LHCN-M2 (cell line): ENCODE results near the gene LRRFIP1. TPM values are rescaled to one million over a fixed set of nuclear protein-coding genes. Genes with fewer than 3 reads are reported as not detected.

Experiments
- DNase-seq: peaks from one replicate; pipeline ENCODE4 v3.0.0-alpha.2; 2012; ENCODE audit warnings: low read depth
- total RNA-seq: library from RNA; depleted of rRNA; stranded (reverse); fragments of >200 nt; gene quantifications from 2 replicates; pipeline ENCODE4 v1.2.3, GENCODE V29; 2014

The LRRFIP1 gene
- total RNA-seq, 1 experiment from 2014 or later = 60.7 TPM

DNA sequence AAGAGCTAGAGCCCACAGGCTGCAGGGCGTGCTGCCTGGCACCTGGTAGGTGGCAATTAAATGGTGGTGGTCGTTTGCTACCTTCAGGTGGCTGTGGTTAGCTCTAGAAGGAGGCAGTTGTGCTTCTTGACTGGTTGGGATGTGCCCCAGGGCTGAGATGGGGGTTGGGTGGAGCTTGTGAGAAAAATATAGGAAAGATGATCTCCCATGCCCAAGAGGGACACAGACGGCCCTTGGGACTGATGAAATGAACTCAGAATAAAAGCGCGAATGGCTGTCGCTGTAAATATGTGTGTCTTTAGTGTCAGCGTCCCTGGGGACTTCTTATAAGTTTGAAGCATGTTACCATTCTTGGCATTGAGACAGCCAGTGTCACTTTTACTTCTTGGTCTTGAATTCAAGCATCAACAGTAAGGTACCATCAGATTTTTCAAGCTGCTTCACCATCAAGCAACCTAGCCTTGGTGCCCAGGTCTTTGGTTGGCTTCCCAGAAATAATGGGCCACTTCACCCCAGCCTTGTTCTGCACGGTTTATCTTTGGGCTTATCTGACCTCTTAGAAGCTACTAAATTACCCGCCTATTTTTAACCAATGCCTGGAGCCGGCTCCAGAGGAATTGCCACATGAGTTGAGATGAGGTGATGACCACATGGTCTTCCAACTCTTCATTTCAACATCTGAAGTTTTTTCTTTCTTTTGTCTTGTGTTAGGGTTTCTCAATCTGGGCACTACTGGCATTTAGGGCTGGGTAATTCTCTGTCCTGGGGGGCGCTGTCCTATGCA lies 11.9 kb downstream of the LRRFIP1 start:
- DNase-seq = no peak

DNA sequence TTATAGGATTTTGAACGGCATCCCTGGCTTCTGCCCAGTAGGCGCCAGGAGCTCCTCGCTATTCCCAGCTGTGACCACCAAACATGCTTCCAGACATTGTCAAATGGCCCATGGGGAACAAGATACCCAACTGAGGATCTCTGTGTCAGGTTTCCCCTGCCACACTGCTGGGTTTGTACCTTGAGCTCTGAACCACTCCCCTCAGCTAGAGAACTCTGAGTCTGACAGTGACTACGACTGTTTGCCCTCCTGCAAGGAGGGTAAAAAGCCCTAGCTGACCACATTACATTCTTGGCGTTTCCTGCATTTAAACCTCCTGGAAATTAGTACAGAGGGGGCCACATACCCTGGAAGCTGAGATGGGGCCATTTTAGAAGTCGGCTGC lies 12.4 kb downstream of the LRRFIP1 start:
- DNase-seq = no peak

DNA sequence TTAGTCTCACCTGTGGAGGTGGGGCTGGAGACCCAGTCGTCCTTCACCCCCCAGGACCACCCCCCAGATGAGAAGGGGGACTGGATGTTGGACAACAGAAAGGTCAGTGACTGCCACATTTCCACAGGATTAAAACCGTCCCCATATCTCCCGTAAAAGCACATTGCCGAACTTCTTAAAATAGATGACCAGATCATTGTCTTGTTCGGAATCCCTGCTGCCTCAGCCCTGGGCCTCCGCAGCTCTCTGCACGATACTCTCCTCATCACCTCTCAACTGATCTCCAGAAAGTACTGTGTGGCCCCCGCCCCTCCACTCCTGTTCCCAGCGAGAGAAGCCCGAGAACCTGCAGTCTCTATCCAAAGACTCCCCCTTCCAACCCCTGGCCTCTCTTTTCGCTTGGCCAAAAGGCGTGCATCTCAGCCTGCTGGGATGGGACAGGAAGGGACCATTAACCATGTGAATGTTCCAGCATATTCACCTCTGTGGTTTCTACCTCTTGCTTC lies 13.2 kb downstream of the LRRFIP1 start:
- DNase-seq = no peak

DNA sequence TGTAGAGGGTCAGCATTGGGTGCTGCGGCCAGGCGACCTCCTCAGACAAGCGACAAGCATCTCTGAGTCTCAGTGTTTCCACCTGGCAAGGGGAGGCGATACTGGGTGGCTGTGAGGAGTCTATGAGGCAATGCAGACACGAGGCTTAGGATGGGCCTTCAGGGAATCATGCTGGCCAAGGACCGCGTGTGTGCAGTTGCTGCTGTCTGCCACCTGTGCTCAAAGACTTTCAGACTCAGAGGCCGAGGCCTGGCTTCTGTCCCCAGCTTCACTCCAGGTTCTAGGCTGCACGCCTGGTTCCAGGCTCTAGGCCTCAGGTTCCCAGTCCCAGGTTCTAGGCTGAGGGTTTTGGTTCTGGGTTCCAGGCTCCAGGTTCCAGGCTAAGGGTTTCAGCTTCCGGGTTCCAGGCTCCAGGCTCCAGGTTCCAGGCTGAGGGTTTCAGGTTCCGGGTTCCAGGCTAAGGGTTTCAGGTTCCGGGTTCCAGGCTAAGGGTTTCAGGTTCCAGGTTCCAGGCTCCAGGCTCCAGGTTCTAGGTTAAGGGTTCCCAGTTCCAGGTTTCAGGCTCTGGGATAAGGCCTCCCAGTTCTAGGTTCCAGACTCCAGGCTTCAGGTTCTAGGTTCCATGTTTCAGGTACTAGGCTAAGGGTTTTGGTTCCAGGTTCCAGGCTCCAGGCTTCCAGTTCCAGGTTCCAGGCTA lies 14.8 kb downstream of the LRRFIP1 start:
- DNase-seq = no peak

DNA sequence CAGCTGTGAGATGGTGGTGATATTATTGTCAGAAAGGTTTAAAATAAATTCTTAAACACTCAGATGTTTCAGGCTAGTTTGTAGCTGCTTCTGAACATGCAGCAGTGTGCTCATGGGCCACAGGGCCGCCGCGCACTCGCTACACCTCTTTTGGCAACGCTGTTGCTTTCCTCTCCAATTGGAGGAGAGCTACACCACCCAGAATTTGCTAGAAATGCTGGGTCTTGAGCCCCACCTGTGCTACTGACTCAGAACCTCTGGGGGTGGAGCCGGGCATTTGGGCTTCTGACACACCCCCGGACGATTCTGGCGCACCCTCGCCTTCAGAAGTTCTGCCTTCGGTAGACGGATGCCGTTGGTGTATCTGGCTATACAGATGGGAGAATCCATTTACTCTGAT lies 15.7 kb downstream of the LRRFIP1 start:
- no peak for DNase-seq

DNA sequence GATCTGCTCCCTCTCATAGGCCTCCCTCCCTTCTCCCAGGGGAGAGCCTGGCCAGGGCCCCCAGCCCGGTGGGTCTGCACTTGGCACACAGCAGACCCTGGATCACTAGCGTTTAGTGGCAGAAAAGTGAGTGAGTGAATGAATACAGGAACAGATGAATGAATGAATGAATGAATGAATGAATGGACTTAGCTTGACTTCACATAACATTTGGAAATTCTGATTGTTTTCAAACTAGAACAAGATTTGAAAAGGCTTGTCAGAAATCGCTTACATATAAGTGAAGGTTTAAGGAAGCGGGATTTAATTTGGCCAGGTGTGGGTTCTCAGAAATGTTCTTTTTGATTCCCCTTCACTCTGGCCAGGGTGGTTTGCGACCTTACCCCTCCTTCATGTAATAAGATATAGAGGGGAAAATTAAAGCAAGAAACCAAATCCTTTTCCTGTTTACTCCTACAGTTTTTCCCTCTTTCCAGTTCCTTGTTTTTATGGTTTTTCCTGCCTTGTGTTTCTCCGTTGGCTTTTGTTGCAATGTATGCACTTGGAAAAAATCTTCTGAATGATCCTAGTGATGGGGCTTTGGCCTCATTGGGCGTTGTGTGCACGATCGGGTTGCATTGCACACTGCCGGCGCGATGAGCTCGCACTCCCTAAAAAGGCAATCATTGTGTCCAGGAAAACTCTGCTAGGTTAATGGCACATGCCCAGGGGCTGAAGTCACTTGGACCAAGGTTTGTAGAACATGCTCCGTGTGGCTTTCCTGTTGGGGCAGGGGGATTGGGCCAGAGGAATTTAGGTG lies 16.4 kb downstream of the LRRFIP1 start:
- no peak for DNase-seq

DNA sequence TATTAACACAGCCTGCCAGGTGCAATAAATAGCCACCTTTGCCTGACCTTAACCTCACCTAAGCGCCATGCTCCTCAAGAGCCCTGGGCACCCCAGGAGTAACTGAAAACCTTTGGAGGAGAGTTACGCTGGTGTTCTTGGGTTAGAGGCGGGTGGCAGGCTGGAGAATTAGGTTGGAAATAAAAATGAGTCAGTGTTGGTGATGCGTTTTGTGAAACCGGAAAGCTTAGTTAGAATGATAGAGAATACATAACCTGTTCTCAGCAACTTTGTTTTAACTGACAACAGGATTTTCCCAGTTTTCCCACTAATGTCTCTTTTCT lies 17.0 kb downstream of the LRRFIP1 start:
- DNase-seq = no peak

DNA sequence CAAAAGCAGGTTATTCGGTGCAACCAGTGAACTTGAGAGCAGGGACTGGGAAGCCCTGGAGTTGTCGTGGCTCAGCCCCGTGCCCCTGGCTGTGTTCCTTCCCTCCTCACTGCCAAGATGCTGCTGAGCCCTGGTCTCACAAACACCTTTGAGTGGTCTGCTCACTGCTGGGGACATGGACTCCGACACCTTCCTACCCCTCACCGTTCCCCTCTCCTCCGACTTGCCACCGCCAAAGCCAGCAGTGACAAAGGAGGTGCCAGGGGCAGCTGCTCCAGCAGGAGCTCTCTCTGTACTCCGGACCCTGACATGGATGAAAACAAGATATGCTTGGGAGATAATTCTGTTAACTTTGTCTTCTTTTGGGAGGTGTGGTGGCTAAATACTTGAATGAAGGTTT lies 17.9 kb downstream of the LRRFIP1 start:
- no peak for DNase-seq

DNA sequence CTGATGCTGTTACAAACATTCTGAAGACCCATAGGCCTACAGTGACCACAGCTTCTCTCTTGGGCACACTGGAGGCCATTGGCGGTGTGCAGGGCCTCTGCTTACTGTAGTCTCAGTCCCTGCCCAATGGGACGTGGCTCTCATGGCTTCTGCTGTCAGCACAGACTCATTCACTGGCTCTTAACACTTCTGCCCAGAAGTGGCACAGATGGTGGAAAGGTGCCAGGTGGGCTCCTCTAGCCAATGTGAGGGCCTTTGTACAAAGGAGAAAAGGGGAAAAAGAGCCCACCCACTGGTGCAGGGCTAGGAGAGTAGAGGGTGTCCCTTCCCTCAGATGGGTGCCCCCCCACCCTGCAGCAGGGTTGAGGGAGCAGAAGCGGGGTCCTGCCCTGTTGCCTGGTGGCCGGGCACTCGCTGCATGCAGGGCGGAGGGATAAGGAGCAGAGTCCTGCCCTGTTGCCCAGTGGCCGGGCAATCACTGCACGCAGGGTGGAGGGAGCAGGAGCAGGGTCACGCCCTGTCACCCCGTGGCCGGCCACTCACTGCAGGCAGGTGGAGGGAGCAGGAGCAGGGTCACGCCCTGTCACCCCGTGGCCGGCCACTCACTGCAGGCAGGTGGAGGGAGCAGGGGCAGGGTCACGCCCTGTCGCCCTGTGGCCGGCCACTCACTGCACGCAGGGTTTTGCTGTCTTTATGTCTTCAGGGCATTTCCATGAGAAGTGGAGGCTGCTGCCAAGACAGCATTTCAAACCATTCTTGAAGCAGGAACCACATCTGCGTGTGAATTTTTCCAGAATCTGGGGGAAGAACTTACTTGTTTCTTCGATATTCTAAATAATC lies 20.0 kb downstream of the LRRFIP1 start:
- DNase-seq = no peak

DNA sequence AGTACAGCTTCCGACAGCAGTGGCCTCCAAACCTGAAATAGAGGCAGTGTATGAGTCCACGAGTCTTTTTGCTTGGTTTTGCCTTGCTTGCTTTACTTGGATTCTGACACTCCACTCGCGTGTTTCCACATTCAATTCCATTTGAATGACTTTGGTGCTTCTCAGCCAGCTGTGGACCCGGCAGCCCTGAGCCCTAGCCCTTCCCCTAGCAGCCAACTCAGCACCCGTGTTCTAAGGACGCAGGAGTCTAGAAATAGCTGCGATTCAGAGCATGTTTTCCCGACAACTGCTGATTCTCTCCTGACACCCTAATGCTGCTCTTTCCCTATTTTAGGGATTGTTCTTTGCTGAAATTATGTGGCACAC lies 20.6 kb downstream of the LRRFIP1 start:
- no peak for DNase-seq

DNA sequence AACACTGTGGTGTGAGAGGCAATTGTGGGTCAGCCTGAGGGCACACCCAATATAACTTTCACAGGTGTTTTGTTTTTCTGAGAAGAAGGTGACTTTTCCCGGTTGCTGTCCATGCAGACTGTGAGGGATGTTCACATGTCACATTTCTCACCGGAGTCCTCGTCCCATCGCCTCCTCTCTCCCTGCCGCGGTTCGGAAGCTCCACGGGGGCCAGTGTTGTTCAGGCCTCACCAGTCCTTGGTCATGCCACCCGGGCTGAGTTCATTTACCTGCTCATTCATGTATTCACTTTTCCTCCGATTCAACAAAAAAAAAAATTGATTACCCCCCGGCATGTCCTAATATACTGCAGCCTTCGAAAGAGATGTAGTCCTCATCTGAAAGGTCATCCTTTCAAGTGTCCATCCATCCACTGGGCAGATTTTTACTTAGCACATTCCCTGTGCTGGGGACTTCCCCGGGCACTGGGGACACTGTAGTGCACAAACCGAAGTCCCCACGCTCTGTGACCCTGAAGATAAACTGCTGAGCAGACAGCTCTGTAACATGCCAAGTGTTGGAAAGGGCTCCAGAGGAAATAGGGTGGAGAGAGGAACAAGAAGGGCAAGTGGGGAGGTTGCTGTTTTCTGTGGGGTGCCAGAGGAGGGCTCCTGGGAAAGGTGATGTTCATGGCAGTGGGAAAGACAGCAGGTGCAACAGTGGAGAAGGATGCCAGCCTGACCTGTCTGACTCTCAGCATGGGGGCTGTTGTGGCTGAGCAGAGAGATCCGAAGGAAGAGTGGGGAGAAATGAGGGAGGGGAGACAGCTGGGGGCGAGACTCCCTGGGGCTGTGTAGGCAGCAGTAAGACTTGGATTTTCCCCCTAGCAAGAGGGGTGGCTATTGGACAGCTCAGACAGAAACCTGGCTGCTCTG lies 22.4 kb downstream of the LRRFIP1 start:
- DNase-seq = no peak

DNA sequence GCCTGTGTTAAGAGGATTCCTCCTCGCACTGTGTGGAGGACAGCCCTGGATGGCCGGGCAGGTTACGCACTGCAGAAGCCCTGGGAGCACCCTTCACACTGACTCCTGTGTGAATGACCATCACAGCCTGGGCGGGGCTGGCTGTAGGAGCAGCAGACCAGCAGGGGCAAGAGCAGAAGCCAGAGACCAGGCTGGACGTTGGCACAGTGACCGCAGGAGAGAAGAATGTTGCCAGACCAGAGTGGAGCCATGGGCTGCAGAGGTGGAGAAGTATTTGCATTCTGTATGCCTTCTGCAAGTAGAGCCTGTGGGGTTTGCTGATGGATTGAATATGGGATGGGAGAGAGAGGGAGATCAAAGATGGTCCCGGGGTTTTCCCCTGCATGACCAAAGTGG lies 23.1 kb downstream of the LRRFIP1 start:
- DNase-seq = no peak

DNA sequence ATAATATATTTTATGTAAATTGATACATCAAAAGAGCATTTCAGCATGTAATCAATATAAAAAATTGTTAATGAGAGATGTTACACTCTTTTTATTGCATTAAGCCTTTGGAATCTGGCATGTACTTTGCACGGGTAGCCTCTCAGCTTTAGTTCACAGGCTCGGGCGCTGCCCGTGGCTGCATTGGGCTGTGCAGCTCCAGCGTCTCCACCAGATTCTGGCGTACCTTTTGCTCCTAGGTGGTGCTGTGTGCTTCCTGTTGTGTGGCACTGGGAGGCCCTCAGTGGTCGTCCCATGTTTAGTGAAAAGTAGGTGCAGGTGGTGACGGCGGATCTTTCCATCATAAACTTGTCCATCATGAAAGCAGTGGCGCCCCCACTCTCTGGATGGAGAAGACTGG lies 24.4 kb downstream of the LRRFIP1 start:
- DNase-seq = no peak

DNA sequence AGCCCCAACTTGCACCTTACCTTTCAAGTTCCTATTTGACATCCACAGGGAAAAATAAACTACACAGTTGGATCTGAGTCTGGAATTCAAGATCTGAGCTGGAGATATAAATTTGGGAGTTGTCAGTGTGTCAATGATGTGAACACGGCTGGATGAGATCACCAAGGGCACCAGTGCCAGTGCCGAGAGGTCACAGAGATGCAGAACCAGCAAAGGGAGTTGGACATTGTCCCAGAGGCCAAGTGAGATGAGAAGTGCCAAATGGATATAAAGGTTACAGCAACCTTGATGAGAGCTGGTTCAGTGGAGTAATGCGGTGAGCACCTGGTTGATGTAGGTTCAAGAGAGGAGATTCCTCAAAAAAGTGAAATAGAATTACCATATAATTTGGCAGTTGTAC lies 24.8 kb downstream of the LRRFIP1 start:
- DNase-seq = no peak

DNA sequence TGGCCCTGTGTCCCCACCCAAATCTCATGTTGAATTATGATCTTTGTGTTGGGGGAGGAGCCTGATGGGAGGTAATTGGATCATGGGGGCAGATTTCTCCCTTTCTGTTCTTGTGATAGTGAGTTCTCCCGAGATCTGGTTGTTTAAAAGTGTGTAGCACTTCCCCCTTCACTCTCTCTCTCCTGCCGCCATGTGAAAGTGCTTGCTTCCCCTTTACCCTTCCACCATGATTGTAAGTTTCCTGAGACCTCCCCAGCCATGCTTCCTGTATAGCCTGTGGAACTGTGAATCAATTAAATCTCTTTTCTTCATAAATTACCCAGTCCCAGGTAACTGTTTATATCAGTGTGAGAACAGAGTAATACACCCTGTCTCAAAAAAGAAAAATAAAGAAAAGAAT lies 25.5 kb downstream of the LRRFIP1 start:
- no peak for DNase-seq

DNA sequence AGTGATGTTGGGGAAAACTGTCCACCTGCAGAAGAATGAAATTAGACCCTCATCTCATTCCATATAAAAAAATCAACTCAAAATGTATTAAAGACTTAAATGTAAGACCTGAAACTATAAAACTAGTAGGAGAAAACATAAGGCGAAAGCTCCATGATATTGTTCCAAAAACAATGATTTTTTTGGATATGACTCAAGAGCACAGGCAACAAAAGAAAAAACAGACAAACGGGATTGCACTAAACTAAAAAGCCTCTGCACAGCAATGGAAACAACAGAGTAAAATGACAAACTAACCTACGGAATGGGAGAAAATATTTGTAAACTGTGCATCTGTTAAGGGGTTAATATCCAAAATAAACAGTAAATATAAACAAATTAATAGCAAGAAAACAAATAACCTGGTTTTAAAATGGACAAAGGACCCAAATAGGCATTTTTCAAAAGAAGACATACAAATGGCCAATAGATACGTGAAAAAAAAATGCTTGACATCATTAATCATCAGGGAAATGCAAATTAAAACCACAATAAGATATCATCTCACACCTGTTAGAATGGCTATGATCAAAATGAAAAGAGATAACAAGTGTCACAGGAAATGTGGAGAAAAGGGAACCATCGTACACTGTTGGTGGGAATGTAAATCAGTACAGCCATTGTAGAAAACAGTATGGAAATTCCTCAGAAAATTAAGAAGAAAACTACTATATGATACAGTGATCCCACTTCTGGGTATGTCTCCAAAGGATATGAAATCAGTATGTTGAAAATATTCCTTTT lies 26.6 kb downstream of the LRRFIP1 start:
- DNase-seq = no peak

DNA sequence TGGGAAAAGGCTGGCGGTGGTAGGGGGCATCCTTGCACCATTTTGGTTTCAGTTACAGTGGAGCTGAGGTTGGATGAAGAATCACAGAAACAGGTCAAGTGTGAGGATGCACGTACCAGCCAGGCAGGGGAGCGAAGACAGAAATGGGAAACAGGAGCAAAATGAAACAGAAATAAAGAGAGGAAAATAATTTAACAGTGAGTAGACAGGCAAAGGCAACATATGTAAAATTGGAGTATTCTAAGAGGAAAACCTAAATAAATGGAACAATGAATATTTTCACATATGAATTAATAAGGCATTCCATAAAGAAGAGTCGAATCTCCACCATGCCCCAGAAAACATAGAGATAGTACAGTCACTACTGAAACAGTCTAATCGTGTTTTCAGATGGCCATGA lies 29.7 kb downstream of the LRRFIP1 start:
- DNase-seq = no peak

DNA sequence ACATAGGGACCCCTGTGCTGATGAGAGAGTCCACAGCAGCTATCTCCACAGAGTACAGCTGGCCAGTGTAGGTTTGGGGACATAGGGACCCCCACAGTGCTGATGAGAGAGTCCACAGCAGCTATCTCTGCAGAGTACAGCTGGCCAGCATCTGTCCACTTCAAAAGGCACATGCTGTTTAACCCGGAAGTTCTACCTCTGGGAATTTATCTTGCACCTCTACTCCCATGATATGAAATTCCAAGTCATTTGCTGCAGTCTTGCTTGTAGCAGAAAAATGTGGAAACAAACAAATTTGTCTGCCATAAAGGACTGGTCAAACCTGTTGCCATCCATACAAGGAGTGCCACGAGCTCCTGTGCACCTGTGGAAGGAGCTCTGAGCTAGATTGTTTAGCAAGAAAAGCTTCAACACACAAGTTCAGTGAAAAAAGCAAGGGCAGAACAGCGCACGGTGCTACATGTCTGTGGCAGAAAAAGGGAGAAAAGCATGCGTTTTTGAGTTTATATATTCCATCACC lies 33.1 kb downstream of the LRRFIP1 start:
- no peak for DNase-seq

DNA sequence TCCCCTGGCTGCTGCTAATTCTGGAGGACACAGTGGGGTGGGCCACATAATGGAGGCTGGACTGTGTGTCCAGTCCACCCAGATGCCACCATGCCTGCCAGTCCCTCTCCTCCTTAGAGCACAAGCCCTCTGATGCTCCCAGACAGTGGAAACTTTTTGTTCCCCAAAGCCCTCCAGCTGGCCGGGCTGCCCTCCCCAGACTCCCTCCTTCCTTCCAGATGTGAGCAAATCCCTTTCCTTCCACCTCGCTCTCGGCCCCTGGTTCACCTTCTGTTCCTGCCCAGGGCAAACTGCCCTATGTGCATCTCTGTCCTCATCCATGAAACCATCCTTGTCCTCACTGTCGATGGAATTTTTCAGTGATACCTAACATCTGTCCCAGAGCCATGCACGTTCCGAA lies 33.9 kb downstream of the LRRFIP1 start:
- no peak for DNase-seq
